ENCODE measurements around the gene ULK4.
"Not testable (repeated sequence)": the region's sequence is repeated elsewhere in the genome, so short reads cannot be mapped to it uniquely, and the experiment has no call there.

Gene ULK4

GRCh38 chr3:41411065-41411464, 550.8 kb downstream of the ULK4 start:
- Histone ChIP-seq H3K9me3 (ENCODE audit: low read length) (no peaks in the 10 kb centered on the region), H3K4me1 (ENCODE audit: insufficient read depth, low read length) (no peaks in the 10 kb centered on the region), H3K4me3 (ENCODE audit: low read depth in 1 of 2, low read length in 2 of 2) (no peak overlapping the region), H3K27me3 (ENCODE audit: control insufficient read depth in 1 of 2, insufficient read depth in 2 of 2, low read length in 2 of 2) (no peaks in the 10 kb centered on the region), H3K9ac (ENCODE audit: low read length) (no peak overlapping the region), H3K27ac (ENCODE audit: low read depth, low read length) (no peak overlapping the region), H3K36me3 (ENCODE audit: insufficient read depth, low read length) (no peaks in the 10 kb centered on the region)

DNA sequence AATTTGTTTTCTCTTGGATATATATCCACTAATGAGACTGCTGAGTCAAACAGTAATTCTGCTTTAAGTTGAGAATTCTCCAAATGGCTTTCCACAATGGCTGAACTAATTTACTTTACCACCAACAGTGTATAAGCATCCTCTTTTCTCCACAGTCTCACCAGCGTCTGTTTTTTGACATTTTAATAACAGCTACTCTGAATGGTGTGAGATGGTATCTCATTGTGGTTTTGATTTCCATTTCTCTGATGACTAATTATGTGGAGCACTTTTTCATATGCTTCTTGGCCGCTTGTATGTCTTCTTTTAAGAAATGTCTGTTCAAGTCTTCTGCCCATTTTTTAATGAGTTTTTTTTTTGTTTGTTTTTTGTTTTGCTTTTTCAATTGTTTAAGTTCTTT, 556.4 kb downstream of the ULK4 start:
- Histone ChIP-seq H3K9ac (ENCODE audit: low read length) (no peak overlapping the region), H3K36me3 (ENCODE audit: insufficient read depth, low read length) (no peaks in the 10 kb centered on the region), H3K27ac (ENCODE audit: low read depth, low read length) (no peak overlapping the region), H3K9me3 (ENCODE audit: low read length) (no peaks in the 10 kb centered on the region), H3K4me3 (ENCODE audit: low read depth in 1 of 2, low read length in 2 of 2) (no peak overlapping the region), H3K4me1 (ENCODE audit: insufficient read depth, low read length) (no peaks in the 10 kb centered on the region), H3K27me3 (ENCODE audit: control insufficient read depth in 1 of 2, insufficient read depth in 2 of 2, low read length in 2 of 2) (no peaks in the 10 kb centered on the region)

- Histone ChIP-seq H3K4me3 (ENCODE audit: low read depth in 1 of 2, low read length in 2 of 2) (no peak overlapping the region), H3K9me3 (ENCODE audit: low read length) (no peaks in the 10 kb centered on the region), H3K27me3 (ENCODE audit: control insufficient read depth in 1 of 2, insufficient read depth in 2 of 2, low read length in 2 of 2) (no peaks in the 10 kb centered on the region), H3K9ac (ENCODE audit: low read length) (no peak overlapping the region), H3K36me3 (ENCODE audit: insufficient read depth, low read length) (no peaks in the 10 kb centered on the region), H3K27ac (ENCODE audit: low read depth, low read length) (no peak overlapping the region), H3K4me1 (ENCODE audit: insufficient read depth, low read length) (no peaks in the 10 kb centered on the region)
Measured at GRCh38 chr3:41404582-41404981, 557.3 kb downstream of the ULK4 start.

DNA sequence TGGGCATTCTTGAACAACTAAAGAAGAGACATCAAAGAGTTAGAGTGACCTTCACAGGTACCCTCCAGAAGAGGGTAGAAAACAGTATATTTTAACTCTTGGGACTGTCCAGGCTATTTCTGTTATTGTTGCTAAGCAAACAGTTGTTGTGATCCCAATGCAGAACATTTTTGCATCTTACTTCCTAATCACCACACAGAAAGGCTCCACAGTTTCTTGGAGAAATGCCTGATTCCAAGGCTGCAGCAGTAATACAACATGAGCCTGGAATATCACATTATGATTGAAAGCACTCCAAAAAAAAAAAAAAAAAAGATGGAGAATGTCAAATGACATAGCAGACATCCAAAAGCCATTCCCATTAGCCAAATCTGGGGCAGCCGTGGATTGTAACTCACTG, 567.0 kb downstream of the ULK4 start:
- Histone ChIP-seq H3K9me3 (ENCODE audit: low read length) (no peaks in the 10 kb centered on the region), H3K4me3 (ENCODE audit: low read depth in 1 of 2, low read length in 2 of 2) (no peak overlapping the region), H3K9ac (ENCODE audit: low read length) (no peak overlapping the region), H3K27ac (ENCODE audit: low read depth, low read length) (no peak overlapping the region), H3K27me3 (ENCODE audit: control insufficient read depth in 1 of 2, insufficient read depth in 2 of 2, low read length in 2 of 2) (no peaks in the 10 kb centered on the region), H3K36me3 (ENCODE audit: insufficient read depth, low read length) (no peaks in the 10 kb centered on the region), H3K4me1 (ENCODE audit: insufficient read depth, low read length) (no peaks in the 10 kb centered on the region)

DNA sequence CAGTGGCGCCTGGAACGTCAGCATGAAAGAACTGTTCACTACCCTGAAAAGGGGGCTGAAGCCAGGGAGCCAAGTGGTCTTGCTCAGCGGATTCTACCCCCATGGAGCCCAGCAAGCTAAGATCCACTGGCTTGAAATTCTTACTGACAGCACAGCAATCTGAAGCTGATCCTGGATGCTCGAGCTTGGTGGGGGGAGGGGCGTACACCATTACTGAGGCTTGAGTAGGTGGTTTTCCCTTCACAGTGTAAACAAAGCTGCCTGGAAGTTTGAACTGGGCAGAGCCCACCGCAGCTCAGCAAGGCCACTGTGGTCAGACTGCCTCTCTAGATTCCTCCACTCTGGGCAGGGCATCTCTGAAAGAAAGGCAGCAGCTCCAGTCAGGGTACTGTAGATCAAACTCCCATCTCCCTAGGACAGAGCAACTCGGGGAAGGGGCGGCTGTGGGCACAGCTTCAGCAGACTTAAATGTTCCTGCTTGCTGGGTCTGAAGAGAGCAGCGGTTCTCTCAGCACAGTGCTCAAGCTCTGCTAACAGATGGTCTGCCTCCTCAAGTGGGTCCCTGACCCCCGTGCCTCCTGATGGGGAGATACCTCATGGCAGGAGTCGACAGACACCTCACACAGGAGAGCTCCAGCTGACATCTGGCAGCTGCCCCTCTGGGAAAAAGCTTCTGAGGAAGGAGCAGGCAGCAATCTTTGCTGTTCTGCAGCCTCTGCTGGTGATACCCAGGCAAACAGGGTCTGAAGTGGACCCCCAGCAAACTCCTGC, 591.0 kb downstream of the ULK4 start:
- not testable (repeated sequence) for H3K27me3 ChIP-seq (ENCODE audit: control insufficient read depth in 1 of 2, insufficient read depth in 2 of 2, low read length in 2 of 2); H3K4me1 ChIP-seq (ENCODE audit: insufficient read depth, low read length); H3K4me3 ChIP-seq (ENCODE audit: low read depth in 1 of 2, low read length in 2 of 2); H3K9ac ChIP-seq (ENCODE audit: low read length); H3K27ac ChIP-seq (ENCODE audit: low read depth, low read length); H3K36me3 ChIP-seq (ENCODE audit: insufficient read depth, low read length); H3K9me3 ChIP-seq (ENCODE audit: low read length)

DNA sequence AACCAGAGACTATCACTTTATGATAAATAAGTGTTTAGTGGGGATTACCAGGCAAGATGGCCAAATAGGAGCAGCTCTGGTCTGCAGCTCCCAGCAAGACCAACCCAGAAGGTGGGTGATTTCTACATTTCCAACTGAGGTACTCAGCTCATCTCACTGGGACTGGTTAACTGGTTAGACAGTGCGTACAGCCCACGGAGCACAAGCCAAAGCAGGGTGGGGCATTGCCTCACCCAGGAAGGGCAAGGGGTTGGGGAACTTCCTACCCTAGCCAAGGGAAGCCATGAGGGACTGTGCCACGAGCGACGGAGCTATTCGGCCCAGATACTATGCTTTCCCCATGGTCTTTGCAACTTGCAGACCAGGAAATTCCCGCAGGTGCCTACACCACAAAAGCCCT, 591.6 kb downstream of the ULK4 start:
- Histone ChIP-seq H3K27me3 (ENCODE audit: control insufficient read depth in 1 of 2, insufficient read depth in 2 of 2, low read length in 2 of 2) (no peaks in the 10 kb centered on the region), H3K9ac (ENCODE audit: low read length) (no peak overlapping the region), H3K36me3 (ENCODE audit: insufficient read depth, low read length) (no peaks in the 10 kb centered on the region), H3K27ac (ENCODE audit: low read depth, low read length) (no peak overlapping the region), H3K9me3 (ENCODE audit: low read length) (no peaks in the 10 kb centered on the region), H3K4me3 (ENCODE audit: low read depth in 1 of 2, low read length in 2 of 2) (no peak overlapping the region), H3K4me1 (ENCODE audit: insufficient read depth, low read length) (no peaks in the 10 kb centered on the region)

- Histone ChIP-seq H3K27ac (ENCODE audit: low read depth, low read length) (no peak overlapping the region), H3K9ac (ENCODE audit: low read length) (no peak overlapping the region), H3K4me3 (ENCODE audit: low read depth in 1 of 2, low read length in 2 of 2) (no peak overlapping the region), H3K36me3 (ENCODE audit: insufficient read depth, low read length) (no peaks in the 10 kb centered on the region), H3K9me3 (ENCODE audit: low read length) (no peaks in the 10 kb centered on the region), H3K27me3 (ENCODE audit: control insufficient read depth in 1 of 2, insufficient read depth in 2 of 2, low read length in 2 of 2) (no peaks in the 10 kb centered on the region), H3K4me1 (ENCODE audit: insufficient read depth, low read length) (no peaks in the 10 kb centered on the region)
Measured at GRCh38 chr3:41369838-41370237, 592.1 kb downstream of the ULK4 start.

- Histone ChIP-seq H3K36me3 (ENCODE audit: insufficient read depth, low read length) (no peaks in the 10 kb centered on the region), H3K9me3 (ENCODE audit: low read length) (no peaks in the 10 kb centered on the region), H3K27me3 (ENCODE audit: control insufficient read depth in 1 of 2, insufficient read depth in 2 of 2, low read length in 2 of 2) (no peaks in the 10 kb centered on the region), H3K9ac (ENCODE audit: low read length) (no peak overlapping the region), H3K4me3 (ENCODE audit: low read depth in 1 of 2, low read length in 2 of 2) (no peak overlapping the region), H3K27ac (ENCODE audit: low read depth, low read length) (no peak overlapping the region), H3K4me1 (ENCODE audit: insufficient read depth, low read length) (peaks cover 10% of the 10 kb centered on the region)
Measured at GRCh38 chr3:41365973-41366372, 595.9 kb downstream of the ULK4 start.

DNA sequence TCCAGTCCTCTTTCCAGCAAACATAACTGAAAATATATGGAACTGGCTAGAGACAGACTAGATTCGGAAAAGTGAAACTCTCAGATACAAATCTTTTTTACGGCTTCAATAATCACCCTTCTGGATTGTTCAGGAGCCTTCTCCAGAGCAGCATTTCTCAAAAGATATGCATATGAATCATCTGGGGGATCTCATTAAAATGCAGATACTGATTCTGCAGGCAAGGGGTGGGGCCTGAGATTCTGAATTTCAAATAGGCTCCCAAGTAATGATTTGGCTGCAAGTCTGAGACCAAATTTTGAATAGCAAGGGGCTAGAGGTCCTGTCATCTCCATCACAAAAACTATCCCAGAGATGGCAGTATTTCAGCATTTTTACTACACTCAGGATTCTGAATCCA, 597.2 kb downstream of the ULK4 start:
- no peak overlapping the region for H3K4me3 ChIP-seq (ENCODE audit: low read depth in 1 of 2, low read length in 2 of 2)

DNA sequence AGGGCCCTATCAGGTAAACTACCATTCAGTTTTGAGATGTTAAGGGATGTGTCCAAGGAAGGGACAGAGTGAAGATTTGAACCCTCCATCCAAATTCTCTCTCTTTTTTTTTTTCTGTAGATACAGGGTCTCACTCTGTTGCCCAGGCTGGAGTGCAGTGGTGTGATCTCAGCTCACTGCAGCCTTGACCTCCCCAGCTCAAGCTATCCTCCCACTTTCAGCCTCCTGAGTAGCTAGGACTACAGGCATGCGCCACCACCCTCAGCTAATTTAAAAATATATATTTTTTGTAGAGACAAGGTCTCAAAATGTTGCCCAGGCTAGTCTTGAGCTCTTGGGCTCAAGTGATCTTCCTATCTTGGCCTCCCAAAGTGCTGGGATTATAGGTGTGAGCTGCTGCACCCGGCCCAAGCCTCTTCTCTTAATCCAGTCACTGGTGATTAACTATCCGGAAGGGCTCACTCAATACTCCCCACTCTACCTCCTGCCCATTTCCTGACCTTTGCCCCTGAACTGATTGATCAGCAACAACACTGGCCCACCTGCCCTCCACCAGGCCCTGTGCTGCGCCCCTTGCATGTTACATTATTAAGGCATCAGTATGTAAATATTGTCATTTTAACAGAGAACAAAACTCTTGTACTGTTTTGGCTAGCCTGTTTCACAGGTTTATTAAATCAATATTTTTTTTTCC, 597.9 kb downstream of the ULK4 start:
- Histone ChIP-seq H3K27ac (ENCODE audit: low read depth, low read length) (no peak overlapping the region), H3K9ac (ENCODE audit: low read length) (no peak overlapping the region), H3K4me1 (ENCODE audit: insufficient read depth, low read length) (peaks cover 10% of the 10 kb centered on the region), H3K36me3 (ENCODE audit: insufficient read depth, low read length) (no peaks in the 10 kb centered on the region), H3K9me3 (ENCODE audit: low read length) (no peaks in the 10 kb centered on the region), H3K4me3 (ENCODE audit: low read depth in 1 of 2, low read length in 2 of 2) (no peak overlapping the region), H3K27me3 (ENCODE audit: control insufficient read depth in 1 of 2, insufficient read depth in 2 of 2, low read length in 2 of 2) (no peaks in the 10 kb centered on the region)

More for the DNA sequence above, 597.2 kb downstream of the ULK4 start:
- Histone ChIP-seq H3K9ac (ENCODE audit: low read length) (no peak overlapping the region), H3K36me3 (ENCODE audit: insufficient read depth, low read length) (no peaks in the 10 kb centered on the region), H3K27ac (ENCODE audit: low read depth, low read length) (no peak overlapping the region), H3K9me3 (ENCODE audit: low read length) (no peaks in the 10 kb centered on the region), H3K27me3 (ENCODE audit: control insufficient read depth in 1 of 2, insufficient read depth in 2 of 2, low read length in 2 of 2) (no peaks in the 10 kb centered on the region), H3K4me1 (ENCODE audit: insufficient read depth, low read length) (peaks cover 10% of the 10 kb centered on the region)

DNA sequence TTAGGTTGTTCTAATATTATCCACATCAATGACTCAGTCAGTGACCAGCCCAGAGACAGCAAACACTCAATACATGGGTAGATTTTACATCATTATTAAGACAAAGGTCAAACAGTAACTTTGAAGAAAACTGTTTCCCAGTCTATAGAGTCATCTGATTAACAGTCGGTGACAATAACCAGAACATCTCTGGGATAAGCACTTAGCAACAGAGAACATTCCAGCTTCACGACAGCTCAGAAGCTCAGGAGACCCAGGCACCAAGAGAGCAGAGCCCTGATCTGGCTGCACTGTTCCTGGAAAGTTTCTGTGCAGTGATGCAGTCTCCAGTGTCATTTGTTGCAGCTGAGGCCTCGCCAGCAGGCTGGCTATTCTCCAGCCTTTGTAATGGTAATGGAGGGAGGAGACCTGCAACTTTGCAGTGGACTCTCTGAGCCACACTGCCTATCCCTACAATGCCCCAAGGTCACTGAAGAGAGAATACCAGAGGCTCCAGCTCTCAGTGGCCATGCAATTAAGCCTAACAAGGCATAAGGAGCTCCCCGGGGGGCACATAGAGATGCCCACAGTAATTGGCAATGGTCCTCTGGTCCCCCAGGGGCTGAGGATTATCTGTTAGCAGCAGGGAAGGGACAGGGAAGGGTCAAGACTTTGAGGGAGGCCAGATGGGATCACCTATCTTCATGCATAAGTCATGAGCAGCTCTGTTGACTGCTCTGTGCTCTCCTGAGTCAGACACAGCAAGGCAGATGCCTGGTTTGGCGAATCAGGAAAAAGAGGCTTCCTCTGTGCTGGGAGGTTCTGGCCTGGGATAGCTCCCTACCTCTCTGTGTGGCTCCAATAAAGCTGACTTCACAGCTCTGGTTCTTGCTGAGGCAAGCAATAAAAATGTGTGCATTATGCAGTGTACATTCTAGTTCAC, 599.0 kb downstream of the ULK4 start:
- no peaks in the 10 kb centered on the region for H3K27me3 ChIP-seq (ENCODE audit: control insufficient read depth in 1 of 2, insufficient read depth in 2 of 2, low read length in 2 of 2)
- H3K36me3 ChIP-seq (ENCODE audit: insufficient read depth, low read length): no peaks in the 10 kb centered on the region
- H3K27ac ChIP-seq (ENCODE audit: low read depth, low read length): no peak overlapping the region
- H3K9ac ChIP-seq (ENCODE audit: low read length): no peak overlapping the region
- H3K4me3 ChIP-seq (ENCODE audit: low read depth in 1 of 2, low read length in 2 of 2): no peak overlapping the region
- no peaks in the 10 kb centered on the region for H3K9me3 ChIP-seq (ENCODE audit: low read length)
- H3K4me1 ChIP-seq (ENCODE audit: insufficient read depth, low read length): peaks cover 10% of the 10 kb centered on the region
